Breast epithelium (tissue), 4 donors: ENCODE data around the gene LDLRAP1. TPM values are rescaled to one million over a fixed set of nuclear protein-coding genes. Genes with fewer than 3 reads are reported as not detected.

Experiments
- DNase-seq, 2 donors: peaks; one replicate each; pipeline ENCODE4 v3.0.0-alpha.2; 2019; ENCODE audit warnings: low spot score in 2 of 2
- H3K27ac ChIP-seq, 2 donors: fragments of 200-600 bp; sonication (generic) in 1 of 2; one replicate each; pipeline ENCODE4 v1.5.1; 2016 to 2019; ENCODE audit warnings: mild to moderate bottlenecking in 1 of 2
- H3K27me3 ChIP-seq, 2 donors: fragments of 200-600 bp; sonication (generic) in 1 of 2; one replicate each; pipeline versions ENCODE4 v1.5.1 to v1.6.0; 2017 to 2019; ENCODE audit warnings: control low read depth in 1 of 2, mild to moderate bottlenecking in 1 of 2
- H3K36me3 ChIP-seq: fragments of 200-600 bp; one replicate; pipeline ENCODE4 v1.5.1; 2019
- H3K4me1 ChIP-seq, 2 donors: fragments of 200-600 bp; sonication (generic); one replicate each; pipeline ENCODE4 v1.5.1; 2016 to 2019; ENCODE audit warnings: control low read depth in 1 of 2
- H3K4me3 ChIP-seq, 3 donors: fragments of 200-600 bp; sonication (generic); 1 replicate in 2 of 3; 2 replicates in 1 of 3; pipeline ENCODE4 v1.5.1; 2016 to 2019; ENCODE audit warnings: mild to moderate bottlenecking in 3 of 3, moderate library complexity in 2 of 3
- H3K9me3 ChIP-seq, 2 donors: fragments of 200-600 bp; sonication (generic) in 1 of 2; one replicate each; pipeline ENCODE4 v1.5.1; 2016 to 2019; ENCODE audit warnings: control low read depth in 1 of 2
- CTCF ChIP-seq, 3 donors: fragments of 450-650 bp; IDR thresholded peaks; one replicate each; pipeline ENCODE4 v1.5.1; 2016 to 2017; ENCODE audit warnings: antibody characterized with exemption in 3 of 3, mild to moderate bottlenecking in 3 of 3, moderate library complexity in 3 of 3
- POLR2A ChIP-seq: fragments of 450-650 bp; IDR thresholded peaks from one replicate; pipeline ENCODE4 v1.6.1; 2016; ENCODE audit warnings: antibody characterized with exemption, mild to moderate bottlenecking, moderate library complexity
- POLR2AphosphoS5 ChIP-seq, 3 donors: sonication (generic); formaldehyde crosslinking; IDR thresholded peaks; one replicate each; pipeline ENCODE4 v1.6.1; 2017; ENCODE audit warnings: antibody characterized with exemption in 3 of 3
- intact Hi-C: fragments of 100-400 bp; cut with DNase I; formaldehyde crosslinking; loops from one replicate; pipeline ENCODE4 v1.15.1; 2023; ENCODE audit warnings: low total_unique reads
- total RNA-seq, 3 donors: library from RNA; depleted of rRNA; stranded (reverse); fragments of >200 nt; gene quantifications; one replicate each; pipeline ENCODE4 v1.1.0, GENCODE V29; 2016

The LDLRAP1 gene
- total RNA-seq, 3 donors from 2014 or later: 10.7 to 17.0 (median 16.5) TPM

- Histone ChIP-seq H3K4me3 (no peak overlapping the region), H3K27me3 (no peaks in the 10 kb centered on the region), H3K4me1 (no peaks in the 10 kb centered on the region), H3K27ac (no peak overlapping the region), H3K36me3 (no peaks in the 10 kb centered on the region), H3K9me3 (no peaks in the 10 kb centered on the region)
- DNase-seq: no peak
- TF ChIP-seq POLR2AphosphoS5 (IDR thresholded peaks at IDR 0.05): no peak
- no peak for TF ChIP-seq POLR2A
- TF ChIP-seq CTCF (IDR thresholded peaks at IDR 0.05): no peak
- intact Hi-C loops: no loop called here
Observed at GRCh38 chr1:25536124-25536523, 7.3 kb upstream of the LDLRAP1 start.

GRCh38 chr1:25537153-25537831, 6.1 kb upstream of the LDLRAP1 start:
- intact Hi-C loops: no loop called here
- H3K9me3 ChIP-seq: no peaks in the 10 kb centered on the region
- H3K27me3 ChIP-seq: no peaks in the 10 kb centered on the region
- H3K4me1 ChIP-seq: no peaks in the 10 kb centered on the region
- TF ChIP-seq POLR2A (no peak), CTCF (IDR thresholded peaks at IDR 0.05) (no peak), POLR2AphosphoS5 (IDR thresholded peaks at IDR 0.05) (no peak)
- no peak for DNase-seq
- no peak overlapping the region for H3K4me3 ChIP-seq
- no peak overlapping the region for H3K27ac ChIP-seq
- no peaks in the 10 kb centered on the region for H3K36me3 ChIP-seq

GRCh38 chr1:25538191-25538767, 5.1 kb upstream of the LDLRAP1 start:
- intact Hi-C loops: no loop called here
- no peak for TF ChIP-seq POLR2AphosphoS5 (IDR thresholded peaks at IDR 0.05)
- no peak for TF ChIP-seq POLR2A
- TF ChIP-seq CTCF (IDR thresholded peaks at IDR 0.05): no peak
- Histone ChIP-seq H3K27ac (no peak overlapping the region), H3K27me3 (no peaks in the 10 kb centered on the region), H3K4me1 (no peaks in the 10 kb centered on the region), H3K4me3 (no peak overlapping the region), H3K36me3 (no peaks in the 10 kb centered on the region), H3K9me3 (no peaks in the 10 kb centered on the region)
- no peak for DNase-seq

GRCh38 chr1:25540750-25541342, 2.6 kb upstream of the LDLRAP1 start:
- no peaks in the 10 kb centered on the region for H3K36me3 ChIP-seq
- no peaks in the 10 kb centered on the region for H3K27me3 ChIP-seq
- no peak overlapping the region for H3K27ac ChIP-seq
- no peak overlapping the region for H3K4me3 ChIP-seq
- no peaks in the 10 kb centered on the region for H3K9me3 ChIP-seq
- peaks cover 0 to 4% of the 10 kb centered on the region in 2 donors for H3K4me1 ChIP-seq
- no peak for DNase-seq
- intact Hi-C loops: no loop called here
- no peak for TF ChIP-seq POLR2AphosphoS5 (IDR thresholded peaks at IDR 0.05)
- no peak for TF ChIP-seq CTCF (IDR thresholded peaks at IDR 0.05)
- no peak for TF ChIP-seq POLR2A

- Histone ChIP-seq H3K4me1 (peaks cover 0 to 4% of the 10 kb centered on the region in 2 donors), H3K9me3 (no peaks in the 10 kb centered on the region), H3K36me3 (no peaks in the 10 kb centered on the region), H3K27me3 (no peaks in the 10 kb centered on the region), H3K4me3 (no peak overlapping the region), H3K27ac (no peak overlapping the region)
- intact Hi-C loops: no loop called here
- TF ChIP-seq POLR2AphosphoS5 (IDR thresholded peaks at IDR 0.05) (no peak), POLR2A (no peak), CTCF (IDR thresholded peaks at IDR 0.05) (no peak)
- no peak for DNase-seq
Observed at GRCh38 chr1:25541425-25541824, 2.0 kb upstream of the LDLRAP1 start.
